NAMALWA (cell line): Measurements from ENCODE around the gene OR2A14.
"Not testable (repeated sequence)": the region's sequence is repeated elsewhere in the genome, so short reads cannot be mapped to it uniquely, and the experiment has no call there.

ENCODE experiments used
- DNase-seq: peaks from one replicate; pipeline ENCODE4 v3.0.0-alpha.2; 2015; ENCODE audit warnings: low spot score

OR2A14 gene

DNA sequence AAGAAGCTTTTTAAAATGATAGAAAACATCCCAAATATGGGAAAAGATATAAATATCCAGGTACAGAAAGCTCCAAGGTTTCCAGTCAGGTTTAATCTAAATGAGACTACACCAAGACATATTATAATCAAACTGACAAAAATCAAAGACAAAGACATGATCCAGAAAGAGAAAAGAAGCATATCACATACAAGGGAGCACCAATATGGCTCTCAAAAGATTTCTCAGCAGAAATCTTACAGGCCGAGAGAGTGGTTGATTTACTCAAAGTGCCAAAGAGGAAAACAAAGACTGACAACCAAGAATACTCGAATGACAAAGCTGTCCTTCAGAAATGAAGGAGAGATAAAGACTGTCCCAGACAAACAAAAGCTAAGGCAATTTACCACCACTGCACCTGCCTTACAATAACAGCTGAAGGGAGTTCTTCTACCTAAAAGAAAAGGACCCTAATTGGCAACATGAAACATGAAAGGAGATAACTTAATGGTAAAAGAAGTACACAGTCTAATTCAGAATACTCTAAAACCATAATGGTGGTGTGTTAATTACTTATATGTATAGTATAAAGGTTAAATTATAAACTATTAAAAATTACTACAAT is 25.4 kb downstream of the OR2A14 start:
- no peak for DNase-seq

- no peak for DNase-seq
Observed at GRCh38 chr7:144158861-144159260, 35.9 kb downstream of the OR2A14 start.

- no peak for DNase-seq
Observed at GRCh38 chr7:144164784-144165183, 41.8 kb downstream of the OR2A14 start.

- DNase-seq: not testable (repeated sequence)
Observed at GRCh38 chr7:144171594-144172350, 48.8 kb downstream of the OR2A14 start.

DNA sequence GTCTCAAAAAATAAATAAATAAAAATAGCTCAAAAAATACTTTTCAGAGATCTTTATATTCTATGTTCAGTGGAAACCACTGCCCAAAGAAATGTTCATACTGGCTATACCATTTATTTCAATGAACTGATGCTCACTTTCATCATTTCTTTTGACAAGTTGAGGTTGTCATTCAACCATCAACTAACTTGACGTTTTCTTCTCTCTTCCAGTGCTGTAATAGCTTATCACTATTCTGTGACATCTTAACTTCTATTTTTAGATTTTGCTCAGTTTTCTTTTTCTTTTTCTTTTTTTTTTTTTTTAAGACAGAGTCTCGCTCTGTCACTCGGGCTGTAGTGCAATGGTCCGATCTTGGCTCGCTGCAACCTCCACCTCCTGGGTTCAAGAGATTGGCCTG is 51.6 kb downstream of the OR2A14 start:
- no peak for DNase-seq

- peak; percentile 47 for DNase-seq
Observed at GRCh38 chr7:144178380-144179164, 55.6 kb downstream of the OR2A14 start.

GRCh38 chr7:144179165-144179479 is 56.1 kb downstream of the OR2A14 start:
- DNase-seq: not testable (repeated sequence)
